Ishikawa (cell line): ENCODE results near the gene DCLRE1A.

Experiments
- CEBPB ChIP-seq: IDR thresholded peaks from 2 replicates; pipeline ENCODE4 v1.6.1; 2012
- EP300 ChIP-seq: IDR thresholded peaks from 2 replicates; pipeline ENCODE4 v1.6.1; 2012; ENCODE audit warnings: borderline replicate concordance

GRCh38 chr10:113889911-113890310 lies 36.0 kb upstream of the DCLRE1A start:
- no peak for TF ChIP-seq CEBPB
- no peak for TF ChIP-seq EP300
